HPDE6-E6E7 (cell line): ENCODE results near the gene ASL.
"Not testable (repeated sequence)": the region's sequence is repeated elsewhere in the genome, so short reads cannot be mapped to it uniquely, and the experiment has no call there.

ENCODE experiments used
- DNase-seq: peaks from one replicate; pipeline ENCODE4 v3.0.0; 2011; ENCODE audit warnings: missing footprints; ENCODE audit errors: extremely low spot score

Gene ASL

DNA sequence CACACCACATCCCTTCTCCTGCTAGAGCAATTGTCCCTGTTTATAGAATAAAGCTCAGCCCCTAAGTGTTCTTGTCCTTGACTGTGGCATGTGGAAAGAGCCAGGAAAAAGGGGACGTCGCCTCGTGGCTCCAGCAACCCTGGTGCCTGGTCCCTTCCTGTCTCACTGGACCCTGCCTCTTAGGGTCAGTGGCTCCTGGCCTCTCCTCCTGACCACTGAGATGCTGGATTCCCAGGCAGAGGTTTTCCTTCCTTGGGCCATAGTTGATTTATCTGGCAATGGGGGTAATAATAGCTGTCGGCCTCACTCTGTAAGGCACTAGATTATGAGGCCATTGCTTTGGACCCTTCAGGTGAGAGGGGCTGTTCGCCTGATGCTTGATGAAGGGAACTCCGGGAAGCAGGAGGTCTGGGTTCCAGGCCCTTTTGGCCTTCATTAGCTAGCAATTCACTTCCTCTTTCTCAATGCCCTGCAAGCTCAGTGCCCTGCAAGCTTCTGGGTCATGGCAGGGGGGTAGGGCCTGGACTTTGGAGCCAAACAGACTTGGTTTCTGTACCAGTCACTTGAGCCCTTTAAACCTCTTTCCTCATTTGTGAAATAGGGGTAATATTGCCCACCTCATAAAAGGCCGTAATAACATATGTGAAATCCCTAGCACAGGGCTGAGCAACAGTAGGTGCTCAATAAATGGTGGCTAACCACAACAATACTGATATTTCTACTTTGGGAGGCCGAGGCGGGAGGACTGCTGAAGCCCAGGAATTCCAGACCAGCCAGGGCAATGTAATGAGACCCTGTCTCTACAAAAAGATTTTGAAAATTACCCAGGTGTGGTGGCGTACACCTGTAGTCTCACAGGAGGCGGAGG lies 1.1 kb downstream of the ASL start:
- no peak for DNase-seq

DNA sequence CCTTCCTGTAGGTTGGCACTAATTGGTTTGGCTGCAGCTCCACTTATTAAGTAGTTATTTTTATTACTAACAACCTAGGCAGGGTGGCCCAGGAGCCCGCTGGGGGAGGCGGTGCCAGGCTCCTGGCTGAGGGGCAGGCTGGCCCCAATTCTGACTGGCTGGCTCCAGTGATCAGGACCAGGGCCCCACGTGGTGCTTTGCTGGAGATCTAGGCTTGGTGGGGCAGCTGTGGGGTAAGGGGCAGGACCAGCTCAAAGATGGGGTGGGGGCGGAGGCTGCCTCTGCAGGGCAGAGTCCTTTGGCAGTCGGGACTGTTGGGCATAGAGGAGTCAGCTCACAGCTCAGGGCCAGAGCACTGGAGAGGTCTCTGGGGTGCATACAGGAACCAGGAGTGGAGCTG lies 2.4 kb downstream of the ASL start:
- DNase-seq: no peak

DNA sequence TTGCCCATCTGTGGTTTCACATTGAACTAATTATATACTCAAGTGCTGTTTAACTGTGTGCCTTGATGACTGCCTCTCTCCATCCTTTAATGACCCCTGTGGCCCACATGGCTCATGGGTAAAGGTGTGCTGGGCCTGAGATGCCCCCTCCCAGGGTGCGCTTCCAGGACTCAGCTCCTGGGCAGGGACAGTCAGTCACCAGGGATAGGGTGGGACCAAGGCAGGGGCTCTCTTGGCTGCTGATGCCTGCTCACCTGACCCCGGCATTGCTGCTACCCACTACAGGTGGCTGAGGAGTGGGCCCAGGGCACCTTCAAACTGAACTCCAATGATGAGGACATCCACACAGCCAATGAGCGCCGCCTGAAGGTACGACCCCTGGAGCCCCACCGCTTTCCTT lies 6.5 kb downstream of the ASL start:
- DNase-seq: no peak

DNA sequence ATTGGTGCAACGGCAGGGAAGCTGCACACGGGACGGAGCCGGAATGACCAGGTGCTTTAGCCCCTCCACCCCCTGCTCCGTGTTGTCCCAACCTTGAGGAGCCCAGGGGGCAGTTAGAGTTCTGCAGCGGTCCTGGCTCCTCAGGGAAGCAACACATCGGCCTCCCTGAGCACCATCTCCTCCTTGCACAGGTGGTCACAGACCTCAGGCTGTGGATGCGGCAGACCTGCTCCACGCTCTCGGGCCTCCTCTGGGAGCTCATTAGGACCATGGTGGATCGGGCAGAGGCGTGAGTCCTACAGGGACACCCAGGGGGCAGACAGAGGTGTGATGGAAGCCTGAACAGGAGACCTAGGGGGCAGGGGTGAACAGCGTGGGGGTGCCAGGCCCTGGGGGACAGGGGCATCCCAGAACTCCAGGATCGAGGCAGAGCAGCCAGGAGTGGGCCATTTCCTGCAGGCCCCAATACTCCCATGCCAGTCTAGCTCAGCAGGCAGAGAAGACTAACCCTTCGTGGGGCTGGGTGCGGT lies 7.3 kb downstream of the ASL start:
- DNase-seq: no peak

DNA sequence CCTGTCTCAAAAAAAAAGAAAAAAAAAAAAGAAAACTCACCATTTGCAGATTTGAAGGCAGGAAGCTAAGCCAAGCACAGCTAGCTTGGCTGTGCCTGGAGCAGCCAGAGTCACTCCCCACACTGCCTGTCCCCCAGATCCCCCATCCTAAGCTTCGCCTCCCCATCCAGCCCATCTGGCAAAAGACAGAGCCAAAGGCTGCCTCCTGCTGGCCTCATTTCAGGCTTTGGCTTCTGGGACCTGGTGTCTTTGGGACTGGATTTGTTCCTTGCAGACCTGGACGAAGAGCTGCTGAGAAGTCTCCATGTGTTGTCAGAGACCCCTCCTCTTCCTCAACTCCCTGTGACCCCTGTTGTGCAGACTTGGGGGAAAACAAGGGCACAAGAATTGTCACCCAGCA lies 8.1 kb downstream of the ASL start:
- DNase-seq: no peak

DNA sequence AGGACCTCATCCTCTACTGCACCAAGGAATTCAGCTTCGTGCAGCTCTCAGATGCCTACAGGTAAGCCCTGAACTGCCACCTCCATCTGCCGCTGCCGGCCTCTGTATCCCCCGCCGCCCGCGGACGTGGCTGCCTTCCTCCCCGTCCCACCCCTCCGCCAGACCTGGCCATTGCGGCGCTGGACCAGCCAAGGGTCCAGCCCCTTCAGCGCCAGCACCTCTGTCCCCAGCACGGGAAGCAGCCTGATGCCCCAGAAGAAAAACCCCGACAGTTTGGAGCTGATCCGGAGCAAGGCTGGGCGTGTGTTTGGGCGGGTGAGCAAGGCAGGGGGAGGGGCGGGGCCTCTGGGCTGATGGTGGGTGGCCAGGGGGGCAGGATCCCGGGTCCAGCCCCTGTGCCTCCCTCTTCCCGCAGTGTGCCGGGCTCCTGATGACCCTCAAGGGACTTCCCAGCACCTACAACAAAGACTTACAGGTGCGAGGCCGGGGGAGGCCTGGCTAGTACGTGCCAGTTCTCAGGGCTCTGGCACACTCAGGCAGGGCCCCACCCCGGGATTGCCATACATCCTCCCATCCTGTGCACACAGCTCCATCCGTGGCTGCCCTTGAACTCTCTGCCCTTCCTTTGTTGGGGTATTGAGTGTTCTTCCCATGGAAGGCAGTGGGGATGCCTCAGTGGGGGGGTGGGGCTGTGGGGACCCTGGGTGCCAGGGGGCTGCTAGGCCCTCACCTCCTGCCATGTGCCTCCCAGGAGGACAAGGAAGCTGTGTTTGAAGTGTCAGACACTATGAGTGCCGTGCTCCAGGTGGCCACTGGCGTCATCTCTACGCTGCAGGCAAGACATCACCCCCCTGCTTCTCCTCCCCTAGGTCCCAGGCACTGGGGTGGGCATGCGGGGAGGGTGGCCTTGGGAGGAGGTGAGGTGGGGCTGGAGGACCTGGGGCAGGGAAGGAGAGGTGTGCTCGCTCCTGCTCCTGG lies 13.5 kb downstream of the ASL start:
- DNase-seq: no peak

DNA sequence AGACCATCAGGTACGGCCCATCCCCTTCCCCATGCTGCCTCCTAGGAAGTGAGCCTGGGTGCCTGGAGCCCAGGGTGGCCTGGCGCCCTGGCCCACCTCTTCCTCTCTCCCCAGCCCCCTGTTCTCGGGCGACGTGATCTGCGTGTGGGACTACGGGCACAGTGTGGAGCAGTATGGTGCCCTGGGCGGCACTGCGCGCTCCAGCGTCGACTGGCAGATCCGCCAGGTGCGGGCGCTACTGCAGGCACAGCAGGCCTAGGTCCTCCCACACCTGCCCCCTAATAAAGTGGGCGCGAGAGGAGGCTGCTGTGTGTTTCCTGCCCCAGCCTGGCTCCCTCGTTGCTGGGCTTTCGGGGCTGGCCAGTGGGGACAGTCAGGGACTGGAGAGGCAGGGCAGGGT lies 17.0 kb downstream of the ASL start:
- DNase-seq: no peak

DNA sequence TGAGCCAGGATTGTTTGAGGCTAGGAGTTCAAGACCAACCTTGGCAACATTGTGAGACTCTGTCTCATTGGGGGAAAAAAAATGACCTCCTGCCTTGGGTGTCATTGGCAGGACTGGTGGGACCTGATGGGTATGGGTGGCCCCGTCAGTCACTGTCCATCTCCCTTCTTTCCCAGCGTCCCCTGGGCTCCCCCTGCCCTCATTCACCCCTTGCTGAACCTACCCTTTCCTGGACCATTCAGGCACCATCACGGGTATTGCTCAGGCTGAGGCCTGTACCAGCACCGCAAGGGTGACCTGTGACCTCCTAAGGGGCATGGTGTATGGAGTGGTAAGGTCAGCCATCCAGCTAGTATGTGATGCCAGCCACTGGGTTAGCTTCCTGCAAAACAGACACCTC lies 19.4 kb downstream of the ASL start:
- DNase-seq: no peak

DNA sequence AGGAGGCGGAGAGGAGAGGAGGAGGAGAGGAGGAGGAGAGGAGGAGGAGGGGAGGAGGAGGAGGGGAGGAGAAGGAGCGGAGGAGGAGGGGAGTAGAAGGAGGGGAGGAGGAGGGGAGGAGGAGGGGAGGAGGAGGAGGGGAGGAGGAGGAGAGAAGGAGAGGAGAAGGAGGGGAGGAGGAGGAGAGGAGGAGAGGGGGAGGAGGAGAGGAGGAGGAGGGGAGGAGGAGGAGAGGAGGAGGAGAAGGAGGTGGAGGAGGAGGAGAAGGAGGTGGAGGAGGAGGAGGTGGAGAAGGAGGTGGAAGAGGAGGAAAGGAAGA lies 23.6 kb downstream of the ASL start:
- no peak for DNase-seq

DNA sequence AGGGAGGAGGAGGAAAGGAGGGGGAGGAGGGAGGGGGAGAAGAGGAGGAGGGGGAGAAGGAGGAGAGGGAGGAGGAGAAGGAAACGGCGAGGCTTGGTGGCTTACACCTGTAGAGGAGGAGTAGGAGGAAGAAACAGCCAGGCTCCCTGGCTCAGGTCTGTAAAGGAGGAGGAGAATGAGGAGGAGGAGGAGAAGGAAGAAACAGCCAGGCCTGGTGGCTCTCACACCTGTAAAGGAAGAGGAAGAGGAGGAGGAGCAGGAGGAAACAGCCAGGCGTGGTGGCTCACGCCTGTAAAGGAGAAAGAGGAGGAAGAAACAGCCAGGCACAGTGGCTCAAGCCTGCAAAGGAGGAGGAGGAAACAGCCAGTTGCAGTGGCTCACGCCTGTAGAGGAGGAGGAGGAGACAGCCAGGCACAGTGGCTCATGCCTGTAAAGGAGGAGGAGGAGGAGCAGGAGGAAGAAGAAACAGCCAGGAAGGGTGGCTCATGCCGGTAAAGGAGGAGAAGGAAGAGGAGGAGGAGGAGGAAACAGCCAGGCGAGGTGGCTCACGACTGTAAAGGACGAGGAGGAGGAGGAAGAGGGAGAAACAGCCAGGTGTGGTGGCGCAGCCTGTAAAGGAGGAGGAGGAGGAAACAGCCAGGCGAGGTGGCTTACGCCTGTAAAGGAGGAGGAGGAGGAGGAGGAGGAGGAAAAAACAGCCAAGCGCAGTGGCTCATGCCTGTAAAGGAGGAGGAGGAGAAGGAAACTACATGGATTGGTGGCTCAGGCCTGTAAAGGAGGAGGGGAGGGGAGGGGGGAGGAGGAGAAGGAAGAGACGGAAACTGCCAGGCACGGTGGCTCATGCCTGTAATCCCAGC lies 24.2 kb downstream of the ASL start:
- DNase-seq: no peak

DNA sequence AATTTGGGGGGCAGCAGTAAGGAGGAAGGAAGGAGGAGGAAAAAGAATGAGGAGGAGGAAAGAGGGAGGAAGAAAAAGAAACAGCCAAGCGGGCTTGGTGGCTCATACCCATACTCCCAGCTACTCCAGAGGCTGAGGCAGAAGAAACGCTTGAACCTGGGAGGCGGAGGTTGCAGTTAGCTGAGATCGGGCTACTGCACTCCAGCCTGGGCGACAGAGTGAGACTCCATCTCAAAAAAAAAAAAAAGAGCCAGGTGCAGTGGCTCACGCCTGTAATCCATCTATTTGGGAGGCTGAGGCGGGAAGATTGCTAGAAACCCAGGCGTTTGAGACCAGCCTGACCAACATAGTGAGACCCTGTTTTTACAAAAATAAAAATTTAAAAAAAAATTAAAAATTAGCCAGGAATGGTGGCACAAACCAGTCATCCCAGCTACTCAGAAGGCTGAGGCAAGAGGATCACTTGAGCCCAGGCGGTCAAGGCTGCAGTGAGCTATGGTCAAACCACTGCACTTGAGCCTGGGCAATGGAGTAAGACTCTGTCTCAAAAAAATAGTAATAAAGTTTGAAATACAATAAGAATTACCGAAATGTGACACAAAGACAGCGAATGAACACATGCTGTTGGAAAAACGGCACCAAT lies 24.9 kb downstream of the ASL start:
- no peak for DNase-seq

DNA sequence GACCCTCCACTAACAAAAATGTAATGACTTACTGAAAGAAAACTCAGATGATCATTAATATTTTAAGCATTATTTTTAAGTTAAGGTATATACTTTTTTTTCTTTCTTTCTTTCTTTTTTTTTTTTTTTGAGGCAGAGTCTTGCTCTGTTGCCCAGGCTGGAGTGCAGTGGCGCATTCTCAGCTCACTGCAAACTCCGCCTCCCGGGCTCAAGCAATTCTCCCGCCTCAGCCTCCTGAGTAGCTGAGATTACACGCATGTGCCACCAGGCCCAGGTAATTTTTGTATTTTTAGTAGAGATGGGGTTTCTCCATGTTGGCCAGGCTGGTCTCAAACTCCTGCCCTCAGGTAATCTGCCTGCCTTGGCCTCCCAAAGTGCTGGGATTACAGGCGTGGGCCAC lies 26.5 kb downstream of the ASL start:
- DNase-seq: not testable (repeated sequence)

DNA sequence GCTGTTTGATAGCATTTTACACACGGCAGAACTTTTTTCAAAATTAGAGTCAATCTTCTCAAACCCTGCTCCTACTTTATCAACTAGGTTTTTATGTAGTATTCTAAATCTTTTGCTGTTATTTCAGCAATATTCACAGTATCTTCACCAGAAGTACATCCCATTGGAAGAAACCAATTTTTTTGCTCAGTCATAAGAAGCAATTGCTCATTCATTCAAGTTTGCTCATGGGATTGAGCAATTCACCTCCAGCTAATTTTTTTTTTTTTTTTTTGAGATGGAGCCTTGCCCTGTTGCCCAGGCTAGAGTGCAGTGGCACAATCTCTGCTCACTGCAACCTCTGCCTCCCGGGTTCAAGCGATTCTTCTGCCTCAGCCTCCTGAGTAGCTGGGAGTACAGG lies 28.4 kb downstream of the ASL start:
- not testable (repeated sequence) for DNase-seq

DNA sequence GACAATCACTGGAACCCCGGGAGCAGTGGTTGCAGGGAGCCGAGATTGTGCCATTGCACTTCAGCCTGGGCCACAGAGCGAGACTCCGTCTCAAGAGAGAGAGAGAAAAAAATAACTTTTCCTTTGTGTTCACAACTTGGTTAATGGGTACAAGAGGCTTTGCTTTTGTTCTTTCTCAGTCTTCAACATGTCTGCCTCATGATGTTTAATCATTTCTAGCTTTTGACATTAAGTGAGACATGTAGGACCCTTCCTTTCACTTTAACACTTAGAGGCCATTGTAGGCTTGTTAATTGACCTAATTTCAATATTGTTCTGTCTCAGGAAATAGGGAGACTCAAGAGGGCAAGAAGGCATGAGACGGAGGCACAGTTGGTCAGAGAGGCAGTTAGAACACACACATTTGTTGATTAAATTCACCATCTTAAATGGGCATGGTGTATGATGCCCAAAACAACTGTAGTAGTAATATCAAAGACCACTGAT lies 29.7 kb downstream of the ASL start:
- DNase-seq: no peak

DNA sequence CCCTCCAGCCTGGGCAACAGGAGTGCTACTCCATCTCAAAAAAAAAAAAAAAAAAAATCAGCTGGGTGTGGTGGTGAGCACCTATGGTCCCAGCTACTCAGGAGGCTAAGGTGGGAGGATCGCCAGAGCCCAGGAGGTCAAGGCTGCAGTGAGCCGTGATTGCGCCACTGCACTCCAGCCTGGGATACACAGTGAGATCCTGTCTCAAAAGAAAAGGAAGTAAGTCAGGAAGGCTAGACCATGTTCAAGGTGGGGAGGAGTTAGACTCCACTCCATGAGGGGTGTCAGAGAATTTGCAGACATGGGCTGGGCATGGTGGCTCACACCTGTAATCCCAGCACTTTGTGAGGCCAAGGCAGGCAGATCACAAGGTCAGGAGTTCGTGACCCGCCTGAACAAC lies 32.8 kb downstream of the ASL start:
- DNase-seq: not testable (repeated sequence)

DNA sequence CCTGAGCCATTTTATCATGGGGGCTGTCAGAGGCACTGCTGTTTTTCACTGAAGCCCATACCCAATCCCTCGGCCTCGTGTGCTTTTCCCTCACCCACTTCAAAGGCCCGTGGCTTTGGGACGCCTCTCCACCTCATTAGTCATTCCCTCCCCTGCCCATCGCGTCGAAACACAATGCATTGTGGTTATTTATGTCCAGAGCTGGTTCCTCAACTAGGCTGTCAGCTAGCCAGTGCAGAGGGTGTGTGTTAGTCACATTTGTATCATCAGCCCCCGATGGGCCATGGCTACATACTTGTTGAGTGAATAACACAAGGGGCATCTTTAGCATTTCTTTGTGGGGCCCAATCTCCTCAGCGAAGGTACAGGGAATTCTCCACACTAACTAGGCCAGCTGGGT lies 35.2 kb downstream of the ASL start:
- DNase-seq: peak; percentile 54

DNA sequence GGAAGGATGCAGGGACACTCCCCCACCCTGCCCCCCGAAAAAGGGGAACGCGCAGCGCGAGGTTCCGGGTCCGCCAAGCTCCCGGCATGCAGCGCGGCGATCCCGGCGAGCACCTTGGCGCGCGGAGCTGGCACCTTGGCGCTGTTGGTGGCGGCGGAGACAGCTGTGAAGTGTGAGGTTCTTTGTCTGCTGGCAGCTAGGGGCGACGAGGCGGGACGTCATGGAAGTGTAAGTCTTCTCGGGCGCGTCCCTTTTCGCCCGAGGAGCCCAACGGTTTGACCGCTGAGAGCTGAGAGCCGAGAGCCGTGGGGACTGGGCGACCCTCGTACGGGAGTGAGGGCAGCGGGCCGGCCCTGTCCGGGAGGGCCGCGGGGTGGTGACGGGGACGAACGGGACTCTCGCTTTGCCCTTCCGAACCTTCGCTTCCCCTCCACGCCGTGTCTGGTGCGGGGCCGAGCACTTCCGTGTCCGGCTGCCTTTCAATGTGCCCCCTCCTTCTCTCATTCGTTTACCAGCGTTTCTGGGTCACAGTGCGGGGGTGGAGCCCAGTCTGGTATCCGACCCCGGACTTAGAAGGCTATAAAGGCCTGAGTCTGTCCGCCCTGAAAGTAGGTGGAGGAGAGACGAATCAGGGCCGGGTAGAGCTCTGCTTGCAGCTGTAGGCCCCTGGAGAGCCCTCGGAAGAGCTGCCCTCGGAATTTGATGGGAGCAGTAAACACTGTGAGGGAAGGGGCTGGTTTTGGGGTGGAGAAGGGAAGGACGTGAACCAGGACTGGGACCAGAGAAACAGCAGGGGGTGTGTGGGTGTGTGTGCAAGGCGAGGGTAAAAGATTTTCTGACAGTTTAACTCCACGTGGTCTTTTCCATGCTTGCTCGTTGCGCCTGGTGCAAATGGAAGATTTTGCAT lies 39.4 kb downstream of the ASL start, which contains the start of gene CRCP:
TSS of gene CRCP (plus strand) at position 105 of the 907 bp plus-strand sequence. CDS start at position 221, 116 bp downstream.
- DNase-seq: peak; percentile 63

DNA sequence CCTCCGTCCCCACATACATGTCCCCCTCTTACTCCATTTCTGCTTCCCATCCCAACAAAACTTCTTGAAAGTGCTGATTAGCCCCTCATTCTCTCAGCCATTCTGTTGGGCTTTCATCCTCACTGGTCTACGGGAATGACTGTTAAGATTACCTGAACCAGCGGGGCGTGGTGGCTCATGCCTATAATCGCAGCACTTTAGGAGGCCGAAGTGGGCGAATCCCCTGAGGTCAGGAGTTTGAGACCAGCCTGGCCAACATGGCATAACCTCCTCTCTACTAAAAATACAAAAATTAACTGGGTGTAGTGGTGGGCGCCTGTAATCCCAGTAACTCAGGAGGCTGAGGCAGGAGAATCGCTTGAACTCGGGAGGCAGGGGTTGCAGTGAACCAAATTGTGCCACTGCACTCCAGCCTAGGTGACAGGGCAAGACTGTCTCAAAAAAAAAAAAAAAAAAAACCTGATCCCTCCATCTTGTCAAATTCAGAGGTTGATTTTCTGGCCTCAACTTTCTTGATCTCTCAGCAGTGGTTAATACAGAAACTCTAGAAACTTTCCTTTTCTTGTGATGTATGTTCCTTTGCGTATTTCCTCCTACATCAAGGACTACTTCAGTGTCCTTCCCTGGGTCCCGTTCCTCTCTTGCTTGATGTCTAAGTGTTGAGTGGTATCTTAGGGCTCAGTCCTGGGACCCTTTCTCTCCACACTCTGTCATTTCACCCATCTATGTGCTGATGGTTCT lies 41.2 kb downstream of the ASL start:
- DNase-seq: not testable (repeated sequence)

DNA sequence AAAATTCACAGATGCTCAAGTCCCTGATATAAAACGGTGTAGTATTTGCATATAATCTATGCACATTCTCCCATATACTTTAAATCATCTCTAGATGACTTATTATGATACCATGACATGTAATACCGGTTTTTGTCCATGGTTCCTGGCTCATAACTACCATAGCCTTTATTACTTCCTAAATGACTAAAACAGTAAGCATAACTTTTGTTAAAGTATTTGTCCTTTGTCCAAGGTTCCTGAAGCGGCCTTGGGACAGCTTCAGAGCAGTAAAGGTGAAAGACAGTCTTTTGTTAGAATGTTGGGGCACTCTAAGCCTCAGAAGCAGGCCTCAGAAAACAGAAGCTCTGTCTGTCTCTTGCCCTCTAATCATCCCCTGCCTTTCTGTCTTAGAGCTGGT lies 43.0 kb downstream of the ASL start:
- no peak for DNase-seq
